ENCODE results near the gene DESI2. TPM values are rescaled to one million over a fixed set of nuclear protein-coding genes. Genes with fewer than 3 reads are reported as not detected.

Gene DESI2
- total RNA-seq, result 10 to 100 TPM; 34.2 to 37.3 (median 36.9) TPM
- 10 to 100 TPM; 15.0 to 24.5 (median 17.0) TPM for polyA plus RNA-seq

- intact Hi-C loops (cut with DNase I), result loop anchor here (1.0 to 10.0 kb wide), 6 partner anchors 79 to 608 kb away; partner anchors contain the start of genes ADSS2 and HNRNPU
- no peaks in the 10 kb centered on the region for H3K9me3 ChIP-seq
- 0 to 1% methylated on average over 81 of the region's 81 CpGs for WGBS, 2 donors
- H3K36me3 ChIP-seq, result no peaks in the 10 kb centered on the region
- no peaks in the 10 kb centered on the region for H3K27me3 ChIP-seq
- peaks cover 0 to 32% (median 29%) of the 10 kb centered on the region in 4 donors for H3K4me1 ChIP-seq
- H3K4me3 ChIP-seq, result peak within 1 kb of the TSS; percentile 78 to 92 (median 86)
- peak; percentile 27 to 66 for TF ChIP-seq POLR2A (IDR thresholded peaks at IDR 0.05)
- peak in 3 of 4 experiments; percentile 14 to 62 (median 42) for TF ChIP-seq CTCF (IDR thresholded peaks at IDR 0.05)
- peak; percentile 80 to 92 (median 90) for TF ChIP-seq POLR2AphosphoS5 (IDR thresholded peaks at IDR 0.05)
- no peak for TF ChIP-seq EP300 (IDR thresholded peaks at IDR 0.05)
- peak; percentile 100 for DNase-seq
- H3K27ac ChIP-seq, result peak within 1 kb of the TSS; percentile 83 to 98 (median 97)
These were observed at the start of gene DESI2 for GRCh38 chr1:244652623-244653438. DESI2 (plus strand) TSS chr1:244653126; CDS start chr1:244653314, 188 bp downstream.

GRCh38 chr1:244603498-244603897, 49.4 kb upstream of the DESI2 start:
- DNase-seq, result no peak
- TF ChIP-seq EP300 (IDR thresholded peaks at IDR 0.05), result no peak
- no peak for TF ChIP-seq POLR2AphosphoS5 (IDR thresholded peaks at IDR 0.05)
- TF ChIP-seq CTCF (IDR thresholded peaks at IDR 0.05), result peak; percentile 58 to 83 (median 66)
- TF ChIP-seq POLR2A (IDR thresholded peaks at IDR 0.05), result no peak
- intact Hi-C loops (cut with DNase I), result loop anchor here (1.0 to 5.0 kb wide), 3 partner anchors 193 to 439 kb away; no protein-coding TSS in a partner anchor

GRCh38 chr1:244605835-244606370, 47.0 kb upstream of the DESI2 start:
- no peak for DNase-seq
- Histone ChIP-seq H3K36me3 (no peaks in the 10 kb centered on the region), H3K9me3 (no peaks in the 10 kb centered on the region), H3K27ac (no peak overlapping the region), H3K4me1 (no peaks in the 10 kb centered on the region), H3K27me3 (no peaks in the 10 kb centered on the region), H3K4me3 (no peak overlapping the region)
- no peak for TF ChIP-seq EP300 (IDR thresholded peaks at IDR 0.05)
- TF ChIP-seq POLR2A (IDR thresholded peaks at IDR 0.05), result no peak
- no peak for TF ChIP-seq POLR2AphosphoS5 (IDR thresholded peaks at IDR 0.05)
- no peak for TF ChIP-seq CTCF (IDR thresholded peaks at IDR 0.05)
- intact Hi-C loops (cut with DNase I), result no loop called here
- WGBS, 2 donors, result 89 to 92% methylated on average over 6 of the region's 6 CpGs

More at GRCh38 chr1:244603498-244603897, 49.4 kb upstream of the DESI2 start:
- Histone ChIP-seq H3K4me1 (peaks cover 0 to 9% (median 0%) of the 10 kb centered on the region in 4 donors), H3K36me3 (no peaks in the 10 kb centered on the region), H3K27ac (no peak overlapping the region), H3K9me3 (no peaks in the 10 kb centered on the region), H3K27me3 (no peaks in the 10 kb centered on the region), H3K4me3 (no peak overlapping the region)

GRCh38 chr1:244614113-244614836, 38.7 kb upstream of the DESI2 start:
- intact Hi-C loops (cut with DNase I), result no loop called here
- H3K4me3 ChIP-seq, result no peak overlapping the region
- no peaks in the 10 kb centered on the region for H3K27me3 ChIP-seq
- 57 to 77% methylated on average over 9 of the region's 9 CpGs for WGBS, 2 donors
- no peaks in the 10 kb centered on the region for H3K9me3 ChIP-seq
- no peaks in the 10 kb centered on the region for H3K4me1 ChIP-seq
- TF ChIP-seq POLR2AphosphoS5 (IDR thresholded peaks at IDR 0.05) (peak in 1 of 4 donors; percentile 19), POLR2A (IDR thresholded peaks at IDR 0.05) (no peak)
- no peaks in the 10 kb centered on the region for H3K36me3 ChIP-seq
- peak overlapping the region in 1 of 4 donors; percentile 20 for H3K27ac ChIP-seq
- DNase-seq, result peak; percentile 73

Measured in sigmoid colon (tissue), 7 donors.